Glomerular visceral epithelial cell (primary cell): ENCODE results near the gene GLS.

Source experiments
- DNase-seq: peaks from one replicate; pipeline ENCODE4 v3.0.0-alpha.2; 2016; ENCODE audit errors: extremely low spot score

Gene GLS

GRCh38 chr2:190970160-190970559 lies 89.5 kb downstream of the GLS start:
- DNase-seq: no peak

GRCh38 chr2:190970873-190971506 lies 90.4 kb downstream of the GLS start:
- DNase-seq: no peak

- no peak for DNase-seq
Observed at GRCh38 chr2:190972213-190972612, 91.6 kb downstream of the GLS start.

GRCh38 chr2:190972846-190973245 lies 92.2 kb downstream of the GLS start:
- no peak for DNase-seq

GRCh38 chr2:190973262-190973661 lies 92.6 kb downstream of the GLS start:
- no peak for DNase-seq

- DNase-seq: no peak
Observed at GRCh38 chr2:190973726-190974628, 93.4 kb downstream of the GLS start.

GRCh38 chr2:190974629-190975361 lies 94.2 kb downstream of the GLS start:
- no peak for DNase-seq

GRCh38 chr2:190976521-190976920 lies 95.9 kb downstream of the GLS start:
- no peak for DNase-seq

GRCh38 chr2:190977505-190977904 lies 96.9 kb downstream of the GLS start:
- DNase-seq: no peak

GRCh38 chr2:190978389-190979053 lies 97.9 kb downstream of the GLS start:
- DNase-seq: no peak

- no peak for DNase-seq
Observed at GRCh38 chr2:190979906-190980629, 99.4 kb downstream of the GLS start.

GRCh38 chr2:190980630-190981209 lies 100.1 kb downstream of the GLS start:
- no peak for DNase-seq

GRCh38 chr2:190981333-190981732 lies 100.7 kb downstream of the GLS start:
- no peak for DNase-seq

- DNase-seq: no peak
Observed at GRCh38 chr2:190981733-190982132, 101.1 kb downstream of the GLS start.

GRCh38 chr2:190982262-190983034 lies 101.8 kb downstream of the GLS start:
- DNase-seq: no peak

- DNase-seq: peak; percentile 70
Observed at GRCh38 chr2:190984595-190984994, 104.0 kb downstream of the GLS start.

GRCh38 chr2:190986221-190986953 lies 105.8 kb downstream of the GLS start:
- no peak for DNase-seq

GRCh38 chr2:190987116-190987515 lies 106.5 kb downstream of the GLS start:
- no peak for DNase-seq

GRCh38 chr2:190987938-190988337 lies 107.3 kb downstream of the GLS start:
- no peak for DNase-seq
